ENCODE results near the gene SGK2.

DNA sequence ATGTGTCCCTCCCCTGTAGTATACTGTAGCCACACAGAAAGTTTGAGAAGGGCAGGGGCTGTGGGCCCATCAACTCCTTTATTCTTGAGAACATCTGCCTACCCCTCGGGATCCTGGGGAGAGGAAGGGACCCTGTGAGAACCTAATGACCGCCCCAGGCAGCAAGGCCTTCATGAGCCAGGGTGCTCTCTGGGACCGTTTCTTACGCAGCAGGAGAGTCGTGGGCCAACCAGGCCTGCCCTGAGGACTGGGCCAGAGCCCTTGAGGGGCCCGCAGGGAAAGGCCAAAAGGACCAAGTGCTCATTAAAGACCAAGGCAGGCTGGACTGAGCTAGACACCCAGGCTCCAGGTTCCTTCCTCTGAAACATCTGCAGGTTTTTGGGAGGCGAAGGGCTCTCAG is 5.2 kb downstream of the SGK2 start:
- TF ChIP-seq POLR2A (IDR thresholded peaks at IDR 0.05) (no peak), CTCF (IDR thresholded peaks at IDR 0.05 in 4 of 5, conservative IDR thresholded peaks at IDR 0.05 in 1 of 5) (no peak)
